HEK293T (cell line): ENCODE results near the gene TMEM135.

ENCODE experiments used
- BHLHE40 ChIP-seq: fragments of 450-650 bp; IDR thresholded peaks from 2 replicates; pipeline ENCODE4 v1.6.1; 2016; ENCODE audit warnings: mild to moderate bottlenecking, moderate library complexity, borderline replicate concordance
- CTBP1 ChIP-seq: fragments of 450-650 bp; IDR thresholded peaks from 2 replicates; pipeline ENCODE4 v1.6.1; 2016; ENCODE audit warnings: borderline replicate concordance
- ELF4 ChIP-seq: fragments of 450-650 bp; IDR thresholded peaks from 2 replicates; pipeline ENCODE4 v1.6.1; 2017; ENCODE audit warnings: antibody characterized with exemption
- FOXA1 ChIP-seq: fragments of 450-650 bp; IDR thresholded peaks from 2 replicates; pipeline ENCODE4 v1.6.1; 2016; ENCODE audit warnings: mild to moderate bottlenecking
- FOXM1 ChIP-seq: fragments of 450-650 bp; IDR thresholded peaks from 2 replicates; pipeline ENCODE4 v1.6.1; 2017; ENCODE audit warnings: mild to moderate bottlenecking, borderline replicate concordance
- HDGF ChIP-seq: fragments of 450-650 bp; IDR thresholded peaks from 2 replicates; pipeline ENCODE4 v1.6.1; 2017; ENCODE audit warnings: antibody characterized with exemption, borderline replicate concordance
- LEF1 ChIP-seq: fragments of 450-650 bp; IDR thresholded peaks from 2 replicates; pipeline ENCODE4 v1.6.1; 2017; ENCODE audit warnings: mild to moderate bottlenecking, borderline replicate concordance
- NFRKB ChIP-seq: fragments of 450-650 bp; IDR thresholded peaks from 2 replicates; pipeline ENCODE4 v1.6.1; 2016; ENCODE audit warnings: mild to moderate bottlenecking, moderate library complexity
- SP1 ChIP-seq: fragments of 450-650 bp; IDR thresholded peaks from 2 replicates; pipeline ENCODE4 v1.6.1; 2017
- SUZ12 ChIP-seq: fragments of 450-650 bp; IDR thresholded peaks from 2 replicates; pipeline ENCODE4 v1.6.1; 2016; ENCODE audit warnings: mild to moderate bottlenecking
- TARDBP ChIP-seq: fragments of 450-650 bp; IDR thresholded peaks from 2 replicates; pipeline ENCODE4 v1.6.1; 2016
- ZNF384 ChIP-seq: fragments of 450-650 bp; IDR thresholded peaks from 2 replicates; pipeline ENCODE4 v1.6.1; 2016
- TF ChIP-seq, protein P1 (sequence below): fragments of 450-650 bp; IDR thresholded peaks from 2 replicates; pipeline ENCODE4 v1.6.1; 2016

- TF ChIP-seq SUZ12 (no peak), FOXA1 (no peak), FOXM1 (no peak), HDGF (no peak), LEF1 (no peak), SP1 (no peak), BHLHE40 (no peak), ELF4 (no peak), NFRKB (no peak), TARDBP (no peak), CTBP1 (no peak), ZNF384 (no peak)
- TF ChIP-seq, protein P1, sequence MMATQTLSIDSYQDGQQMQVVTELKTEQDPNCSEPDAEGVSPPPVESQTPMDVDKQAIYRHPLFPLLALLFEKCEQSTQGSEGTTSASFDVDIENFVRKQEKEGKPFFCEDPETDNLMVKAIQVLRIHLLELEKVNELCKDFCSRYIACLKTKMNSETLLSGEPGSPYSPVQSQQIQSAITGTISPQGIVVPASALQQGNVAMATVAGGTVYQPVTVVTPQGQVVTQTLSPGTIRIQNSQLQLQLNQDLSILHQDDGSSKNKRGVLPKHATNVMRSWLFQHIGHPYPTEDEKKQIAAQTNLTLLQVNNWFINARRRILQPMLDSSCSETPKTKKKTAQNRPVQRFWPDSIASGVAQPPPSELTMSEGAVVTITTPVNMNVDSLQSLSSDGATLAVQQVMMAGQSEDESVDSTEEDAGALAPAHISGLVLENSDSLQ: no peak
Observed at GRCh38 chr11:87366763-87367405, 329.1 kb downstream of the TMEM135 start.
